ENCODE results near the gene ALDH5A1.

The ALDH5A1 gene

GRCh38 chr6:24494821-24495795 lies at the start of gene ALDH5A1:
ALDH5A1 (plus strand) TSS chr6:24494969; CDS start chr6:24494997, 28 bp downstream.
- no peak for DNase-seq (ENCODE audit: low read depth, low spot score)

DNA sequence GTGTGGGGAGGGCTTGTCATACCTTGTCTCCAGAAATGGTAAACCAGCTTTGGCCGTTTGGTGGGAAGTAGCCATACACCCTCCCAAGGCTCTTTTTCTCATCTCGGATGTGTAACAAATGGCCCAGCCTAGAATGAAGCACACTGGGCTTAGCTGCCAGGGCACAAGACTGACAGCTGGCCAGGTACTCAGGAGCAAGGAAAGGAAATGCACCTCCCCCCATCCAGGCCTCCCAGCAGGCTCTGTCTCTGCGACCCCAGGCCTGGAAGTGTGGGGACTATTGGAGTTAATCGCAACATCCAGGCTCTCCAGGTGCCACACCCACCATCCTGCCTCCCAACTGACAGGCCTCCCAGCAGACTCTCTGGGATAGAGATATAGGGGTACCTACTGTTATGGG lies 49.1 kb upstream of the ALDH5A1 start:
- DNase-seq (ENCODE audit: low read depth, low spot score) = no peak

GRCh38 chr6:24446670-24447069 lies 48.1 kb upstream of the ALDH5A1 start:
- no peak for DNase-seq (ENCODE audit: low read depth, low spot score)

DNA sequence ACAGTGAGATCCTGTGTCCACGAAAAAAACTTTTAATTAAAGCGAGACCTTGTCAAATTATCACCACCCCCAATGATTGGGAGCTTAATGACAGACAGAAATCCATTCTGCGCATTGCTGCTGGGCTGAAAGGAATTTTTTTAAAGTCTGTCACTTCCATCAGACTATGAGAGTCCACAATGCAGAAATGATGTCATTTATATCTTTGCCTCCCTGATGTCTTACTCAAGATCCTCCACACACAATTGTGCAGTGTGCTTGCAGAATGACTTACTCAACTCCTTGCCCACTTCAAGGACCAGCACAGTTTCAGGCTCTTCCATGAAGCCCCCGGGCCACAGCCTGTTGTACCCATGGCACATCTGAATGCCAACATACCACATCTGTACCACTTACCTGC lies 46.4 kb upstream of the ALDH5A1 start:
- DNase-seq (ENCODE audit: low read depth, low spot score) = no peak

DNA sequence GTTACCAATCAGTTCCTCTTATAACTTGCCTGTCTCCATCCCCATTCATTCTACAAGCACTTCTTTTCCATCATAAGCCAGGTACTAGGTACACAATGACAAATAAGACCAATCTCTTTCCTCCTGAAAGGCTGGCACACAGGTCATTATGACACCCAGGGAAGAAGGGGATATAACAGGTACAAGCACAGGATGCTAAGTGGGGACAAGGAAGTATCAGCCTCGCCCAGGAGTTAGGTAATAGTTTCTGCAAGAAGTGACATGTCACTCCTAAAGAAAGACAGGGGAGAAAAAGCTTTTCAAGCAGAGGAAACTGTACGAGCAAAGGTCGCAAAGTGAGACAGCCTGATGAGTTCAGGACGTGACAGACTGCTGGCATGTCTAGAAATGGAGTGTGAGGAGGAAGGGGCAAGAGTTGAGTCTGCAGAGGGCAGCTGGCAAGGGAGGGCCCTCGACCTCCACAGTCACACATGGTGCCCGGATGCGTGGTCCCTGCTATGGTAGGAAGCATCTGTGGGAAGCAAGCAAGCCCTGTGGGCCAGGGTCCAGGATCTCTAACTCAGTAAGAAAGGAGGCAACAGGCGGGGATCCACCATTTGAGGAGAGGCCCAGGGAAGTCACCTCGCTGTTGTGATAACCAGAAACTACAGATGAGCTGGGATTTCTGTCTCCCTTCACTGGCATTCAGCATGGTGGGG lies 45.8 kb upstream of the ALDH5A1 start:
- no peak for DNase-seq (ENCODE audit: low read depth, low spot score)

DNA sequence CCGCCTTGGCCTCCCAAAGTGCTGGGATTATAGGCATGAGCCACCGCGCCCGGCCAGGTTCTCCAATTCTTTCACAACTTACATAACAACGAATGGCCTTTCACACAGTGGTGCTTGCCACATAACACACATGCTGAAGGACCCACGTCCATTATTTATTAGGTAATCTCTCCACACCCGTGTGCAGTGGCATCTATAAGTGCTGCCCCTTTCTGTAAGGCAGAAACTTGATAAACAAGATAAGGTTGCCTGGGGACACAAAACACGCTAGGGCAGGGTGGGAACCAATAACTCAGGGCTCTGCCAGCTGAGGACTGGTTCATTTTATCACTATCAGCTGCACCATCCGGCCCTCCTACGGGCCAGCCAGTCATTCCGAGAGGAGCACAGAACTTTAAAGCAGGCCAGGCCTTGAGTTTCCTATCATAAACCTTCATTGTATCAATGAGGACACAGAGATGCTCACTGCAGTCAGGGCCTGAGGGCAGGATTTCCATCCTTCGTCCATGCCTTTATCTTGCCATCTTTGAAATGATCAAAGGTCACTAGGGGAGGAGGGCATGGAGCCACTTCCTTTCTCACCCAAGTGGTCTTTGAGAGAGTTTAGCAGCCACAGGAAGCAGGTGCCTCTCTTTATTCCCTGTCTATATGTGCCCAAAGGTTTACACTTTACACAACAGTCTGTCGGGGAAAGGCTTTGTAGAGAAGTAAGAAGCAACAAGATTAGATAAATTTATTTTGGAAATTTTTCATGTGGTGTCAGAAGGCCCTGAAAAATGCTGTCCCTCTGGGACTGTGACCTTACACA lies 43.0 kb upstream of the ALDH5A1 start:
- DNase-seq (ENCODE audit: low read depth, low spot score) = no peak

- DNase-seq (ENCODE audit: low read depth, low spot score) = no peak
Observed at GRCh38 chr6:24453921-24454320, 40.8 kb upstream of the ALDH5A1 start.

GRCh38 chr6:24454452-24454851 lies 40.3 kb upstream of the ALDH5A1 start:
- no peak for DNase-seq (ENCODE audit: low read depth, low spot score)

- no peak for DNase-seq (ENCODE audit: low read depth, low spot score)
Observed at GRCh38 chr6:24455061-24455460, 39.7 kb upstream of the ALDH5A1 start.

GRCh38 chr6:24458134-24458533 lies 36.6 kb upstream of the ALDH5A1 start:
- DNase-seq (ENCODE audit: low read depth, low spot score) = no peak

DNA sequence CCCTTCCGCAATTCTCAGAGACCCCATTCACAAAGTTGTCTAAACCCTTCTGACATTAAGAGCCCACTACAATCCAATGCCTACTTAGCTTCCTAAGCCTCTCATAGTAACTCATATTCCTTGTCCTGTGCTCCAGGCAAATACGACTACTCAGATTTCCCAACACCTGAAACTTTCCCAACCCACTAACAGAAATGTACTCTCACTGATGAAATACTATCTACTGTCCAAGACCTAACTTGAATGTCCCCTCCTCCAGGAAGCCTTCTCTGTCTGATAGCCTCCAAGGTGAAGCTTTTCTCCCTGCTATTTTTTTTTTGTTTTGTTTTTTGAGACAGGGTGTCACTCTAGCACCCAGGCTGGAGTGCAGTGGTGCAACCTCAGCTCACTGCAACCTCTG lies 35.8 kb upstream of the ALDH5A1 start:
- DNase-seq (ENCODE audit: low read depth, low spot score) = no peak

DNA sequence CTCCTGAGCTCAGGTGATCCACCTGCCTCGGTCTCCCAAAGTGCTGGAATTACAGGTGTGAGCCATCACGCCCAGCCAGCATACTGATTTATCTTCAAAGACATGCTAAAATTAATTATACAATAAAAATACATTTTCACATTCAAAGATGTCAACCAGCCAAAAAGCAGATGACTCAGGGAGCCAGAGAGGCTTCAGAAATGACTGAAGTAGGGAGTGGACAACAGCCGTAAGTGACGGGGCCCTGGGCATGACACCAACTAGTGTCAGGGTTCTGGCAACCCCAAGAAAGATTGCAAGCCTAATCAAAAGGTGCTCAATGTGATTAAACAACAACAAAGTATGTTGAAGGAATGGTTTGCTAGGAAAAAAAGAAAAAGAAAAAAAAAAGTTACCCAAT lies 33.8 kb upstream of the ALDH5A1 start:
- DNase-seq (ENCODE audit: low read depth, low spot score) = no peak

- no peak for DNase-seq (ENCODE audit: low read depth, low spot score)
Observed at GRCh38 chr6:24464253-24465038, 30.3 kb upstream of the ALDH5A1 start.

- DNase-seq (ENCODE audit: low read depth, low spot score) = no peak
Observed at GRCh38 chr6:24469811-24470210, 25.0 kb upstream of the ALDH5A1 start.

DNA sequence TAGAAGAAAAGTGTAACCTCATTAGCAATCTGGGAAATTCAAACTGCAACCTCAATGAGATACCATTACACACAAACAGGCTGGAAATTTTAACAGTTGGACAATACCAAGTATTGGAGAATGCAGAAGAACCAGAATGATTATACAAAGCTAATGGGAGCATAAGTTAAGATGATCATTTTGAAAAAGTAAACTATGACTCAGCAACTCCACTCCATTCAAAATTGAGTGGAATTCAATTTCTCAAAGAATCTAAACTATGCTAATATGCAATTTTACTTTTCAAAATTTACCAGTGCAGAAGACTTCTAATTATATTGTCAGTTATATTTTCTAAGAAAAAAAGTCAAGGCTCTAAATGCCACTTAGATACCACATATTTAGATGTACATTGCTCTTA lies 22.6 kb upstream of the ALDH5A1 start:
- DNase-seq (ENCODE audit: low read depth, low spot score) = no peak

- DNase-seq (ENCODE audit: low read depth, low spot score) = no peak
Observed at GRCh38 chr6:24476631-24477030, 18.1 kb upstream of the ALDH5A1 start.

GRCh38 chr6:24477070-24477469 lies 17.7 kb upstream of the ALDH5A1 start:
- no peak for DNase-seq (ENCODE audit: low read depth, low spot score)

- no peak for DNase-seq (ENCODE audit: low read depth, low spot score)
Observed at GRCh38 chr6:24478903-24479302, 15.9 kb upstream of the ALDH5A1 start.

DNA sequence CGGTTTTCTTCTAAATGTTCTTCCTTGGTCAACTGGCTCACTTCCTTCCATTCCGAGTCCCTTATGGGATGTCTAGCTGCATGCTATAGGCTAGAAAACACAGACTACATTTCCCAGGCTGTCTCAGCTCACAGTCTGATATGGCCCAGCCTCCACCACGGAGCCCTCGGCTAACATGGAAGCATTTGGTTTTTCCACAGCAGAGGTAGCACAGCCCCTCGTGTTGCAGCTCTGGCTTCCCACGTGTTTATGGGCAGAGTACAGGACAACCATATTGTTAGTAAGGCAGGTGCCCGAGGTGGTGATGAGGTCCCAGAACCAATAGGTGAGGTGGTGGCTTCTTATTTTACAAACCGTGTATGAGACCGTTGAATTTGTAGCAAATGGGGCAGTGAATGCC lies 14.1 kb upstream of the ALDH5A1 start:
- DNase-seq (ENCODE audit: low read depth, low spot score) = no peak

GRCh38 chr6:24481449-24481848 lies 13.3 kb upstream of the ALDH5A1 start:
- DNase-seq (ENCODE audit: low read depth, low spot score) = no peak

GRCh38 chr6:24484657-24485323 lies 10.0 kb upstream of the ALDH5A1 start:
- no peak for DNase-seq (ENCODE audit: low read depth, low spot score)

Data from iPS DF 19.7 (cell line).